ENCODE data around the gene USP25. TPM values are rescaled to one million over a fixed set of nuclear protein-coding genes. Genes with fewer than 3 reads are reported as not detected.
A peak's percentile ranks its signal among the peaks of the same experiment; 100 is the strongest.

USP25 gene
- total and polyA plus RNA-seq, 2 experiments from 2014 or later, result 23.5 to 39.0 TPM

DNA sequence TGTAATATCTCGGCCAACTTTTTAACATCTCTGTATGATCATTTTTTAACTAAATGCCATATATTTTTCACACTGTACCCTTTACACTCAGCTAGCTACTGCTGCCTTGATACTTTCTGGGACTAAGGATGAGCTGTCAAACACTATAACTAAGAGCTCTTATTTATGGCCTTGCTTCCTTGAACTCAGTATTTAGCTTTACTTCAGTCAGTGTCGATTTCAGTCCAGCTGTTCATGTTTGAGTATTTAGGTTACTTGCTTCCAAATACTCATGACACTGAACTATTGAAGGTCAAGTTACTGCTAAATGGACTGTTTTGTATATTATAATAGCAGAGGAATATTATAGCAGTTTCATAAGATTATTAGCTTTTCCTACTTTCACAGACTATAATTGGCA, 25.9 kb upstream of the USP25 start:
- no peaks in the 10 kb centered on the region for H3K36me3 ChIP-seq
- TF ChIP-seq, protein P1, sequence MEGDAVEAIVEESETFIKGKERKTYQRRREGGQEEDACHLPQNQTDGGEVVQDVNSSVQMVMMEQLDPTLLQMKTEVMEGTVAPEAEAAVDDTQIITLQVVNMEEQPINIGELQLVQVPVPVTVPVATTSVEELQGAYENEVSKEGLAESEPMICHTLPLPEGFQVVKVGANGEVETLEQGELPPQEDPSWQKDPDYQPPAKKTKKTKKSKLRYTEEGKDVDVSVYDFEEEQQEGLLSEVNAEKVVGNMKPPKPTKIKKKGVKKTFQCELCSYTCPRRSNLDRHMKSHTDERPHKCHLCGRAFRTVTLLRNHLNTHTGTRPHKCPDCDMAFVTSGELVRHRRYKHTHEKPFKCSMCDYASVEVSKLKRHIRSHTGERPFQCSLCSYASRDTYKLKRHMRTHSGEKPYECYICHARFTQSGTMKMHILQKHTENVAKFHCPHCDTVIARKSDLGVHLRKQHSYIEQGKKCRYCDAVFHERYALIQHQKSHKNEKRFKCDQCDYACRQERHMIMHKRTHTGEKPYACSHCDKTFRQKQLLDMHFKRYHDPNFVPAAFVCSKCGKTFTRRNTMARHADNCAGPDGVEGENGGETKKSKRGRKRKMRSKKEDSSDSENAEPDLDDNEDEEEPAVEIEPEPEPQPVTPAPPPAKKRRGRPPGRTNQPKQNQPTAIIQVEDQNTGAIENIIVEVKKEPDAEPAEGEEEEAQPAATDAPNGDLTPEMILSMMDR (IDR thresholded peaks at IDR 0.05; ENCODE audit: low read depth, low read length), result no peak
- no peak overlapping the region for H3K4me3 ChIP-seq
- no peaks in the 10 kb centered on the region for H3K4me1 ChIP-seq (ENCODE audit: low read depth)
- no peak for DNase-seq (ENCODE audit: low read depth in 1 of 2, low spot score in 1 of 2)
- no peak overlapping the region for H3K27ac ChIP-seq
- H3K27me3 ChIP-seq, result no peaks in the 10 kb centered on the region
- H3K9me3 ChIP-seq (ENCODE audit: low read depth), result no peaks in the 10 kb centered on the region

DNA sequence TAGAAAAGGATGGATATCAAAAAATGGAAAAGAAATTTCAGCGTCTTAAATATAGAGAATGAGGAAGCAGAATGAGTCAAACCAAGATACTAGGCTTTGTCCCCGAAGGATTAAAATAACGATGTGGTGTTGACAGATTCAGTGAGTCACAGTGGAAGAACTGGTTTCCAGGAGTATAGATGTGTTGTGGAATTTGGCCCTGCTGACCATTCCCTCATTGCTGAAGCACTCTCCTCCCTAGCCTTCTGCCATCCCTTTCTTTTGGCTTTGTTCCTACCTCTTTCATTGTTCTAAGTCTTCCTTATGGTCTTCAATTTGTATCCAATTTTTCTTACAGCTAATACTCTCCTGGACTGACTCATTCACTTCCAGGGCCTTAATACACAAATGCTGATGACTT, 23.1 kb upstream of the USP25 start:
- no peak overlapping the region for H3K27ac ChIP-seq
- no peaks in the 10 kb centered on the region for H3K9me3 ChIP-seq (ENCODE audit: low read depth)
- H3K27me3 ChIP-seq, result no peaks in the 10 kb centered on the region
- peak in 1 of 2 donors; percentile 96 for DNase-seq (ENCODE audit: low read depth in 1 of 2, low spot score in 1 of 2)
- H3K36me3 ChIP-seq, result no peaks in the 10 kb centered on the region
- TF ChIP-seq, protein P1 (IDR thresholded peaks at IDR 0.05; ENCODE audit: low read depth, low read length), result no peak
- no peak overlapping the region for H3K4me3 ChIP-seq
- no peaks in the 10 kb centered on the region for H3K4me1 ChIP-seq (ENCODE audit: low read depth)

DNA sequence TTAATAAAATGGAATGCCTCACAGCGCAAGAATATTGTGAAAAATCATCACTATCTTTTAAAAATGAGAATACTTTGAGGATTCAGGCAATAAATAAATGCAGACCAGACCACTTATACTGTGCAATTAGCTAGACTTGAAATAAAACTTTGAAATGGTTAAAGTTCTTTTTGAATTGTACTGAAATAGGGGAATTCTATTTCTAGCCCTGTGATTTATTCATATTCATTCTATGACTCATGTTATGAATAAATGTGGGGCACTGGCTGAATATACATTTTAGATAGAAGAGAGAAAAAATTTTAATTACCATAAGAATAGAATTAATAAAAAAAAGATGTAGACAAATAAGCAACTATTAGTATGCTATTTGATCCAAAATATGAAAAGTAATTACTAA, 16.4 kb upstream of the USP25 start:
- DNase-seq (ENCODE audit: low read depth in 1 of 2, low spot score in 1 of 2), result no peak
- Histone ChIP-seq H3K27me3 (no peaks in the 10 kb centered on the region), H3K27ac (no peak overlapping the region), H3K4me3 (no peak overlapping the region), H3K36me3 (no peaks in the 10 kb centered on the region), H3K9me3 (ENCODE audit: low read depth) (no peaks in the 10 kb centered on the region), H3K4me1 (ENCODE audit: low read depth) (no peaks in the 10 kb centered on the region)
- TF ChIP-seq, protein P1 (IDR thresholded peaks at IDR 0.05; ENCODE audit: low read depth, low read length), result no peak

DNA sequence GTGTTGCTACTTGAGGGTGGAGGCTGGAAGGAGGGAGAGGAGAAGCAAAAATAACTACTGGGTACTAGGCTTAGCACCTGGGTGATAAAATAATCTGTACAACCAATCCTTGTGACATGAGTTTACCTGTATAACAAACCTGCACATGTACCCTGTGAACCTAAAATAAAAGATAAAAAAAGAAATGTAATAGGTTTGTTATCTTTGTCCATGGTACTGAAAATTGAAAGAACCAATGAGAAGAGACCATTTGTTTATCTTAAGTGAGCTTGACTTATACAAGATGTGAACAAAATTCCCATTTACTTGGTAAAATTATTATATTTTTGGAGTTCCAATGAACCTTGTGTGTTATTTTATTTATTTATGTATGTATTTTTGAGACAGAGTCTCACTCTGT, 11.1 kb upstream of the USP25 start:
- H3K27ac ChIP-seq, result no peak overlapping the region
- TF ChIP-seq, protein P1 (IDR thresholded peaks at IDR 0.05; ENCODE audit: low read depth, low read length), result no peak
- no peak for DNase-seq (ENCODE audit: low read depth in 1 of 2, low spot score in 1 of 2)
- no peaks in the 10 kb centered on the region for H3K9me3 ChIP-seq (ENCODE audit: low read depth)
- no peaks in the 10 kb centered on the region for H3K4me1 ChIP-seq (ENCODE audit: low read depth)
- no peaks in the 10 kb centered on the region for H3K36me3 ChIP-seq
- no peak overlapping the region for H3K4me3 ChIP-seq
- H3K27me3 ChIP-seq, result no peaks in the 10 kb centered on the region

GRCh38 chr21:15719976-15720375, 9.8 kb upstream of the USP25 start:
- Histone ChIP-seq H3K36me3 (no peaks in the 10 kb centered on the region), H3K9me3 (ENCODE audit: low read depth) (no peaks in the 10 kb centered on the region), H3K27me3 (no peaks in the 10 kb centered on the region), H3K27ac (no peak overlapping the region), H3K4me3 (no peak overlapping the region), H3K4me1 (ENCODE audit: low read depth) (no peaks in the 10 kb centered on the region)
- DNase-seq (ENCODE audit: low read depth in 1 of 2, low spot score in 1 of 2), result no peak
- TF ChIP-seq, protein P1 (IDR thresholded peaks at IDR 0.05; ENCODE audit: low read depth, low read length), result no peak
